MG63 (cell line): ENCODE data around the gene DMC1. TPM values are rescaled to one million over a fixed set of nuclear protein-coding genes. Genes with fewer than 3 reads are reported as not detected.

Experiments used
- total RNA-seq: library from RNA; depleted of rRNA; stranded (reverse); fragments of >200 nt; shearing (Covaris generic); gene quantifications from 2 replicates; pipeline ENCODE4 v1.2.3, GENCODE V29; 2014; ENCODE audit warnings: low replicate concordance; rRNA removed

Gene DMC1
- total RNA-seq, 1 experiment from 2014 or later = 0.26 TPM

Other genes with a start within 250 kb of the DMC1 start
- gene KCNJ4, start 115.0 kb downstream of the DMC1 start, total RNA-seq = not detected in 2 replicates
- 39.0 and 39.8 TPM in 2 replicates for gene KDELR3, start 102.1 kb downstream of the DMC1 start, total RNA-seq
- gene DDX17, start 63.9 kb downstream of the DMC1 start, total RNA-seq = 246 and 311 TPM in 2 replicates
- 0.33 TPM in 1 of 2 replicates, not detected in the other for gene FAM227A, start 86.2 kb upstream of the DMC1 start, total RNA-seq
- 29.5 and 33.8 TPM in 2 replicates for gene CBY1, start 86.5 kb upstream of the DMC1 start, total RNA-seq
- gene TOMM22, start 111.8 kb upstream of the DMC1 start, total RNA-seq = 110 and 257 TPM in 2 replicates
- 47.5 and 113 TPM in 2 replicates for gene JOSD1, start 130.8 kb upstream of the DMC1 start, total RNA-seq
- 19.4 and 22.0 TPM in 2 replicates for gene GTPBP1, start 135.8 kb upstream of the DMC1 start, total RNA-seq
- gene SUN2, start 185.8 kb upstream of the DMC1 start, total RNA-seq = 126 and 182 TPM in 2 replicates
- 11.3 and 18.8 TPM in 2 replicates for gene DNAL4, start 224.0 kb upstream of the DMC1 start, total RNA-seq